HK-2 (cell line): ENCODE data around the gene SPATA31A6.
"Not testable (repeated sequence)": the region's sequence is repeated elsewhere in the genome, so short reads cannot be mapped to it uniquely, and the experiment has no call there.

Source experiments
- DNase-seq: peaks from one replicate; pipeline ENCODE4 v3.0.0-alpha.2; 2018; ENCODE audit not compliant: unreplicated experiment

SPATA31A6 gene

DNA sequence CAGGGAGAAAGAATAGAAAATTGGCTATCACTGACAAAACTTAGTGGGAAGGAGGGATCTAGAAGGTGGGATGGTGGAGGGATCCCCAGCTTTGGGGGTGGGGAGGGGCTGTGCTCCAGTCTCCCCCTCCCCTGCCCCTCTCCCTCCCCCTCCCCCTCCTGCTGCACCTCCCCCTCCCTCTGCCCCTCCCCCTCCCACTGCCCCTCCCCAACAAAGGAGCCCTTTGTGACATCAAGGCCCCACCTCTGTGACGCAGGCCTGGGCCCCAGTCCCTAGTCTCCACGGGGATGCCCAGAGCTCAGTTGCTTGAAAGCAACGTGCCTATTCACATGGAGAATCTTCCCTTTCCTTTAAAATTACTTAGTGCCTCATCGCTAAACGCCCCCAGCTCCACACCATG is at the start of gene SPATA31A6:
SPATA31A6 (plus strand) TSS at position 301 of the 400 bp plus-strand sequence; CDS start at position 330, 29 bp downstream.
- DNase-seq = not testable (repeated sequence)

DNA sequence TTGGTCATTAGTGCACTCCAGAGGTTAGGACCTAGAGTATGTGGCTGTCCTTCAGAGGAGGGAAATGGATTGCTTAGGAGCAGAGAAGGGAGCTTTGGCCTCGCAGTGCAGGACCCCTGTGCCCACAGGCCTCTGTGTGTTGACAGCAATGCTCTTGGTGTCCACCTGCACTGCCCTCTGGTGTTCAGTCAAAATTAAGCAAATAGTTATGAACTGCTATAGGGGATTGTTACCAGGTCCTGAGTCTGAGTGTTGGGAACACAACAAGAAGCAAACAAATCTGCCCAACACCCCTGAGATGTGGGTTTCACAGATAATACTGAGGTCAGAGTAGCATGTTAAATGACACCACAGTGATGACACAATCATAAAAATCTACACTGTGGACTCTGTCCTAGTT is 23.2 kb upstream of the SPATA31A6 start:
- DNase-seq = not testable (repeated sequence)

DNA sequence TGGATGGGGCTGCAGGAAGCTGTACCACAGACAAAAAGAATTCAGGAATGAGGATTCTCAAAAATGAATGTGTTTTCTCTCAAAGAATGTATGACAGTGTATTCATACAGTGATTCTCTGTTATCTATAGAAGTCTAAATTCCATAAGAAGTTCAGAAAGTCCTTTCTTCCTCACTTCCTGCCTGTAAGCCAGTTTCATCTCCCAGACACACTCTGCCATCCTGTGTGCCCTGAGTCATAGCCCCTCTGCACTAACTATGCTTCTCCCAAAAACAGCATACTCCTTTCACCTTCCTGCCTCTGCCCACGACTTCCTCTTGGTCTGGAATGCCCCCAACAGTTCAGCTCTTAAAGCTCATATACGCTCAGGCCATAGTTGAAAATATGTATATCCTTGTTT is 36.4 kb downstream of the SPATA31A6 start:
- not testable (repeated sequence) for DNase-seq

DNA sequence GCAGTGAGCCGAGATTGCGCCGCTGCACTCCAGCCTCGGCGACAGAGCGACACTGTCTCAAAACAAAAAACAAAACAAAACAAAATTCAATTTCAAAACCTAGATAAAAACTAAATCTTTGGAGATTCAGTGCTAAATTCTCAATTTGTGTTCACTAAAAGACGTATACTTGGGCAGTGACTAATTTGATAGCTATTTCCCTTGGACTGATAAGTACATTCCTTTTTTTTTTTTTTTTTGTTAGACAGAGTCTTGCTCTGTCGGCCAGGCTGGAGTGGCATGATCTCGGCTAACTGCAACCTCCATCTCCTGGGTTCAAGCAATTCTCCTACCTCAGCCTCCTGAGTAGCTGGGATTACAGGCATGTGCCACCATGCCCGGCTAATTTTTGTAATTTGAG is 39.8 kb downstream of the SPATA31A6 start:
- not testable (repeated sequence) for DNase-seq

DNA sequence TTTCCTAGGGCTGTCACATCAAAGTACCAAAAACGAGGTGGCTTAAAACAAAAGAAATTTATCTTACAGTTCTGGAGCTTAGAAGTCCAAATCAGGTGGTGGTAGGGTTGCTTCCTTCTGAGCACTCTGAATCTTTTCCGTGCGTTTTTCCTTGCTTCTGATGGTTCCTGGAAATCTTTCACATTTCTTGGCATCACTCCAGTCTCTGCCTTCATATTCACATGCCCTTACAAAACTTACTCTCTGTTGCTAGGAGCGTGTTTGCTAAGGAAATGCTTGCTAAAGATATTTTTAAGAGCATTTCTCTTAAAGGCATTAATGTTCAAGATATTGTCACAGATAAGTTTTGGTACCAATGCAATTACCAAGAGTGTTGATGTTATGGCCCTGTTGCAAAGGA is 49.6 kb downstream of the SPATA31A6 start:
- not testable (repeated sequence) for DNase-seq

DNA sequence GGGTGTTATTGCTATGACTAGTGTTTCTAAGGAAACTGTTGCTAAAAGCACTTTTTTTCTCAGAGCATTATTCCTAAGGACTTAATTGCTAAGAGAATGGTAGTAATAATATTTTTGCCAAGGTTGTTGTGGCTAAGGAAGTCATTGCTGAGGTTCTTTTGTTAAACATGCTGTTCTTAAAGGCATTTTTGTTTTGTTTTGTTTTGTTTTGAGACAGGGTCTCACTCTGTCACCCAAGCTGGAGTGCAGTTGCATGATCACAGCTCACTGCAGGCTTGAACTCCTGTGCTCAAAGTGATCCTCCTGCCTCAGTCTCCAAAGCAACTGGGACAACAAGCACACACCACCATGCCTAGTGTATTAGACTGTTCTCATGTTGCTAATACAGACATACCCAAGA is 51.2 kb downstream of the SPATA31A6 start:
- not testable (repeated sequence) for DNase-seq

DNA sequence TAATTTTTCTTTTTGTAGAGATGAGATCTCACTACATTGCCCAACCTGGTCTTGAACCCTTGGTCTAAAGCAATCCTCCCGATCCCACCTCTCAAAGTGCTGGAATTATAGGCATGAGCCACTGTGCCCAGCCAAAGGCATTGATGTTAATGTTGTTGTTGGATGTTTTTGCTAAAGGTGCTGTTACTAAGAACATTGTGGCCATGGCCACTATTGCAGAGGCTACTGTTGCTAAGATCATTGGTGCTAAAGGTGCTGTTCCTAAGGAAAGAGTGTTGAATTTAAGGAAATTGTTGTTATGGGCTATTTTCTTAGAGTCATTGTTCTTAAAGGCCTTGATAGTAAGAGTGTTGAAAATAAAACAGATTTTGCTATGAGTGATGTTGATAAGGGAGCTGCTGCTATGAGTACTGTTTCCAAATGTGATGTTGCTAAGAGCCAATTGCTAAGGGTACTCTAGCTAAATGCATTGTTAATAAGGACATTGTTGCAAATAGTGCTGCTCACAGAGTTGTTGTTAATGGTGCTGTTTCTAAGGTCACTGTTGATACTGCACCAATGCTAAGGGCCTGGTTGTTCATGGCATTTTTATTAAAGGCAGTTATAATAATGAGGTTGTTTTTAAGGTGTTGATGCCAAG is 52.0 kb downstream of the SPATA31A6 start:
- DNase-seq = not testable (repeated sequence)

DNA sequence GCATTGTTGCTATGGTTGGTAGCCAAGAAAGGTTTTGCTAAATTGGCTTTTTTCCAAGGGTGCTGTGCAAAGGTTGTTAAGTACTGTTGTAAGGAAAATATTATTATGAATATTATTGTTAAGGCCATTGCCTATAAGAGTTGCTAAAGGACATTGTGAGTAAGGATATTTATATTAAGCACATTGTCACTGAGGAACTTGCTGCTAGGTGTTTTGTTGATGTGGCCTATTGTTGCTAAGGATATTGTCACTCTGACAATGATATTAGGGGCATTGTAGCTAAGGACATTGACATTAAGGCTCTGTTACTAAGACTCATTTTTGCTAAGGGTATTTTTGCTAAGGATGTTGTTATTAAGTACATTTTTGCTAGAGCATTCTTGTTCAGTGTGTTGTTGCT is 52.6 kb downstream of the SPATA31A6 start:
- DNase-seq = not testable (repeated sequence)

DNA sequence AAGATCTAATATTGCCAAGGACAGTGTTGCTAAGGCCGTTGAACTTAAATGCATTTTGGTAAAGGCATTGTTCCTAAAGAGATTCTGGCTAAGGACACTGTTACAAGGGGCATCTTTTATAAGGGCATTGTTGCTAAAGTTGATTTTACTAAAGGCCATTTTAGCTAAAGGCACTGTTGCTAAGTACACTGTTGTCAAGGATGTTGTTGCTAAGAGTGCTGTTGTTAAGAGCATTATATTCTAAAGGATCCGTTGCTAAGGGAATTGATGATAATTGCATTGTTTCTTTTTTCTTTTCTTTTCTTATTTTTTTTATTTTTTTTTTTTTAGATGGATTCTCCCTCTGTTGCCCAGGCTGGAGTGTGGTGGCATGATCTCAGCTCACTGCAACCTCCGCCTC is 53.9 kb downstream of the SPATA31A6 start:
- not testable (repeated sequence) for DNase-seq

DNA sequence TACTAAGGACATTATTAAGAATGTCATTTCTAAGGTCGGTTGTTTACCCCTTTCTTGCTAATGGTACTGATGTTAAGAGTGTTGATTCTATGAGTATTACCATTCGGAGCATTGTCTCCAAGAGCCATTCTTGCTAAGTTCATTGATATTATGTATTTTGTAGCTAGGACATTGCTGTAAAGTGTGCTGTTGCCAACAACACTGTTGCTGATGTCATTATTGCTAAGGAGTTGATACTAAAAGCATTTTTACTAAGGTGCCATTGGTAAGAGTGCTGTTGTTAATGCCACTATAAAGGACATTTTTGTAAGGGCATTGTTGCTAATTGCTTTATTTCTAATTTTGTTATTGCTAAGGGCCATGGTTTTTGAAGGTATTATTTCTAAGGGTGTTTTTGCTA is 55.4 kb downstream of the SPATA31A6 start:
- not testable (repeated sequence) for DNase-seq
